RWPE2 (cell line): ENCODE results near the gene PTTG2.

ENCODE experiments used
- ATAC-seq: fragments of 200-7000 bp; cut with Tn5 transposase; 3 replicates; pipeline ENCODE4 v1.9.1; 2021; ENCODE audit warnings: low read depth
- DNase-seq: peaks from one replicate; pipeline ENCODE4 v3.0.0-alpha.2; 2020; ENCODE audit warnings: low spot score
- H3K27ac ChIP-seq: fragments of 450-650 bp; 2 replicates; pipeline ENCODE4 v1.5.1; 2017; ENCODE audit warnings: mild to moderate bottlenecking; ENCODE audit not compliant: poor library complexity, severe bottlenecking
- H3K27me3 ChIP-seq: fragments of 250-450 bp; sonication (Bioruptor Pico); 2 replicates; pipeline ENCODE4 v1.5.1; 2021; ENCODE audit warnings: mild to moderate bottlenecking, moderate library complexity; ENCODE audit not compliant: insufficient read depth, poor library complexity, severe bottlenecking
- H3K36me3 ChIP-seq: fragments of 250-450 bp; sonication (Bioruptor Pico); 2 replicates; pipeline ENCODE4 v1.5.1; 2020; ENCODE audit warnings: low read depth, mild to moderate bottlenecking, moderate library complexity
- H3K4me1 ChIP-seq: fragments of 250-450 bp; sonication (Bioruptor Pico); 2 replicates; pipeline ENCODE4 v1.5.1; 2021; ENCODE audit warnings: mild to moderate bottlenecking, moderate library complexity; ENCODE audit not compliant: insufficient read depth, poor library complexity, severe bottlenecking
- H3K4me3 ChIP-seq: fragments of 250-450 bp; sonication (Bioruptor Pico); 2 replicates; pipeline ENCODE4 v1.5.1; 2021; ENCODE audit warnings: mild to moderate bottlenecking, moderate library complexity; ENCODE audit not compliant: severe bottlenecking
- H3K9me3 ChIP-seq: fragments of 250-450 bp; sonication (Bioruptor Pico); 2 replicates; pipeline ENCODE4 v1.5.1; 2021; ENCODE audit warnings: mild to moderate bottlenecking, moderate library complexity; ENCODE audit not compliant: severe bottlenecking
- TF ChIP-seq, protein P1 (sequence below): fragments of 450-650 bp; IDR thresholded peaks from one replicate; pipeline ENCODE4 v1.5.1; 2017; ENCODE audit warnings: mild to moderate bottlenecking, moderate library complexity; ENCODE audit not compliant: poor library complexity, severe bottlenecking

PTTG2 gene

GRCh38 chr4:37935026-37935425 is 25.2 kb upstream of the PTTG2 start:
- Histone ChIP-seq H3K4me1 (no peaks in the 10 kb centered on the region), H3K9me3 (no peaks in the 10 kb centered on the region), H3K27ac (no peak overlapping the region), H3K27me3 (no peaks in the 10 kb centered on the region), H3K4me3 (no peak overlapping the region), H3K36me3 (no peaks in the 10 kb centered on the region)
- ATAC-seq (no peak), DNase-seq (no peak)
- TF ChIP-seq, protein P1, sequence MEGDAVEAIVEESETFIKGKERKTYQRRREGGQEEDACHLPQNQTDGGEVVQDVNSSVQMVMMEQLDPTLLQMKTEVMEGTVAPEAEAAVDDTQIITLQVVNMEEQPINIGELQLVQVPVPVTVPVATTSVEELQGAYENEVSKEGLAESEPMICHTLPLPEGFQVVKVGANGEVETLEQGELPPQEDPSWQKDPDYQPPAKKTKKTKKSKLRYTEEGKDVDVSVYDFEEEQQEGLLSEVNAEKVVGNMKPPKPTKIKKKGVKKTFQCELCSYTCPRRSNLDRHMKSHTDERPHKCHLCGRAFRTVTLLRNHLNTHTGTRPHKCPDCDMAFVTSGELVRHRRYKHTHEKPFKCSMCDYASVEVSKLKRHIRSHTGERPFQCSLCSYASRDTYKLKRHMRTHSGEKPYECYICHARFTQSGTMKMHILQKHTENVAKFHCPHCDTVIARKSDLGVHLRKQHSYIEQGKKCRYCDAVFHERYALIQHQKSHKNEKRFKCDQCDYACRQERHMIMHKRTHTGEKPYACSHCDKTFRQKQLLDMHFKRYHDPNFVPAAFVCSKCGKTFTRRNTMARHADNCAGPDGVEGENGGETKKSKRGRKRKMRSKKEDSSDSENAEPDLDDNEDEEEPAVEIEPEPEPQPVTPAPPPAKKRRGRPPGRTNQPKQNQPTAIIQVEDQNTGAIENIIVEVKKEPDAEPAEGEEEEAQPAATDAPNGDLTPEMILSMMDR, result no peak

- H3K9me3 ChIP-seq, result no peaks in the 10 kb centered on the region
- no peak overlapping the region for H3K27ac ChIP-seq
- no peaks in the 10 kb centered on the region for H3K27me3 ChIP-seq
- TF ChIP-seq, protein P1, result no peak
- DNase-seq (no peak), ATAC-seq (0 out of 3 replicates have a peak, but pooled peaks have one; percentile 23)
- no peak overlapping the region for H3K4me3 ChIP-seq
- no peaks in the 10 kb centered on the region for H3K4me1 ChIP-seq
- H3K36me3 ChIP-seq, result no peaks in the 10 kb centered on the region
Observed at GRCh38 chr4:37936889-37937498, 23.2 kb upstream of the PTTG2 start.

DNA sequence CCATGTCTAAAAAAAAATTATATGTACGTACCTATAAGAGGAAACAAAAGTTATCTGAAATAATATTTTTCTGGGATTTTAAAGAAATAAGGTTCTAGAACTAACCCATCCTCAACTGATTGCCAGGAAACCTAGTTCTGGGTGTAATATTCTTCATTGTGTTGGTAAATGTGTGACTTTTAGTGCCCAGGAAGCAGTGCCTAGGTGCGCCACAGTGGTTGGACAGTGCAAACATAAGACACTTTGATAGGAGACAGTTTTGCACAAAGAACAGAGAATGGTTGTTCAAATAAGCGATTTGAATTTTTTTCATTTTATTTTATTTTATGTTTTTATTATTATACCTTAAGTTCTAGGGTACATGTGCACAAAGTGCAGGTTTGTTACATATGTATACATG is 22.0 kb upstream of the PTTG2 start:
- ATAC-seq, result no peak
- TF ChIP-seq, protein P1, result no peak
- Histone ChIP-seq H3K4me3 (no peak overlapping the region), H3K9me3 (no peaks in the 10 kb centered on the region), H3K4me1 (no peaks in the 10 kb centered on the region), H3K36me3 (no peaks in the 10 kb centered on the region), H3K27me3 (no peaks in the 10 kb centered on the region), H3K27ac (no peak overlapping the region)
- no peak for DNase-seq

GRCh38 chr4:37946503-37947179 is 13.6 kb upstream of the PTTG2 start:
- ATAC-seq (no peak), DNase-seq (no peak)
- TF ChIP-seq, protein P1, result no peak
- H3K36me3 ChIP-seq, result no peaks in the 10 kb centered on the region
- no peaks in the 10 kb centered on the region for H3K4me1 ChIP-seq
- no peak overlapping the region for H3K27ac ChIP-seq
- H3K9me3 ChIP-seq, result no peaks in the 10 kb centered on the region
- no peaks in the 10 kb centered on the region for H3K27me3 ChIP-seq
- no peak overlapping the region for H3K4me3 ChIP-seq

DNA sequence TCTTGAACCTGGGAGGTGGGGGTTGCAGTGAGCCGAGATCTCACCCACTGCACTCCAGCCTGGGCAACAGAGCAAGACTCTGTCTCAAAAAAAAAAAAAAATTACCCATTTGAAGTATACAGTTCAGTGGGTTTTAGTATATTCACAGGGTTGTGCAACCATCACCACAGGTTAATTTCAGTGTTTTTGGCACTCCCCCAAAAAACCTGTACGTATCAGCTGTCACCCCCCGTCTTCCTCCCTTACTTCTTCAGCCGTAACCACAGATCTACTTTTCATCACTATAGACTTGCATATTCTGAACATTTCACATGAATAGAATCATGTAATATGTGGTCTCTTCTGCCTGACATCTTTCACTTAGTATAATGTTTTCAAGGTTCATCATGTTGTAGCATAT is 11.7 kb upstream of the PTTG2 start:
- H3K4me1 ChIP-seq, result no peaks in the 10 kb centered on the region
- TF ChIP-seq, protein P1, result no peak
- no peaks in the 10 kb centered on the region for H3K9me3 ChIP-seq
- H3K36me3 ChIP-seq, result no peaks in the 10 kb centered on the region
- no peak overlapping the region for H3K27ac ChIP-seq
- ATAC-seq (no peak), DNase-seq (no peak)
- H3K27me3 ChIP-seq, result no peaks in the 10 kb centered on the region
- H3K4me3 ChIP-seq, result no peak overlapping the region
